Transverse colon (tissue), 4 donors: Measurements from ENCODE around the gene TULP3. TPM values are rescaled to one million over a fixed set of nuclear protein-coding genes. Genes with fewer than 3 reads are reported as not detected.

Experiments used
- DNase-seq: peaks from one replicate; pipeline ENCODE4 v3.0.0-alpha.2; 2019
- H3K27ac ChIP-seq, 4 donors: fragments of 200-600 bp; sonication (generic); 2 replicates each; pipeline ENCODE4 v1.5.1; 2016 to 2018; ENCODE audit warnings: inconsistent platforms in 4 of 4
- H3K27me3 ChIP-seq: fragments of 200-600 bp; sonication (generic); 2 replicates; pipeline ENCODE4 v1.5.1; 2017; ENCODE audit warnings: inconsistent platforms
- H3K36me3 ChIP-seq, 4 donors: fragments of 200-600 bp; sonication (generic); 2 replicates each; pipeline ENCODE4 v1.5.1; 2017 to 2019; ENCODE audit warnings: inconsistent platforms in 4 of 4
- H3K4me1 ChIP-seq, 4 donors: fragments of 200-600 bp; sonication (generic); 2 replicates each; pipeline ENCODE4 v1.5.1; 2017 to 2020; ENCODE audit warnings: inconsistent platforms in 4 of 4
- H3K4me3 ChIP-seq, 4 donors: fragments of 200-600 bp; sonication (generic); 1 replicate in 1 of 4; 2 replicates in 3 of 4; pipeline versions ENCODE4 v1.5.1 to v1.6.1; 2017 to 2019; ENCODE audit warnings: inconsistent platforms in 4 of 4
- H3K9me3 ChIP-seq, 2 donors: fragments of 200-600 bp; sonication (generic); 2 replicates each; pipeline ENCODE4 v1.5.1; 2017 to 2019; ENCODE audit warnings: inconsistent platforms in 2 of 2
- CTCF ChIP-seq, 5 experiments: fragments of 200-600 bp in 3 of 5; fragments of 450-650 bp in 2 of 5; sonication (generic) in 3 of 5; IDR thresholded peaks; 1 replicate in 2 of 5; 2 replicates in 3 of 5; pipeline ENCODE4 v1.5.1; 2016 to 2017; ENCODE audit warnings: antibody characterized with exemption in 5 of 5, inconsistent platforms in 3 of 5, mild to moderate bottlenecking in 2 of 5, moderate library complexity in 1 of 5
- EP300 ChIP-seq: sonication (generic); formaldehyde crosslinking; IDR thresholded peaks from one replicate; pipeline ENCODE4 v1.6.1; 2017; ENCODE audit warnings: antibody characterized with exemption, low read depth
- POLR2A ChIP-seq: fragments of 450-650 bp; IDR thresholded peaks from one replicate; pipeline ENCODE4 v1.6.1; 2016; ENCODE audit warnings: antibody characterized with exemption, mild to moderate bottlenecking, moderate library complexity
- POLR2AphosphoS5 ChIP-seq, 3 donors: sonication (generic); formaldehyde crosslinking; IDR thresholded peaks; one replicate each; pipeline ENCODE4 v1.6.1; 2016; ENCODE audit warnings: antibody characterized with exemption in 3 of 3
- WGBS, 2 donors: methylation state at CpG; one replicate each; pipeline ENCODE4 v1.1.5; 2018; ENCODE audit warnings: low coverage in 1 of 2; 5-methylcytosine and 5-hydroxymethylcytosine counted together
- in situ Hi-C, 4 donors: fragments of 200-750 bp; cut with MboI; loops; one replicate each; pipeline versions ENCODE4 v1.15.0 to v1.15.1; 2017; ENCODE audit warnings: low sequenced_read_pairs in 3 of 4, low pct_ligation_motif_present in 1 of 4, low pct_unique_long_range_greater_than_20kb in 1 of 4
- intact Hi-C: fragments of 100-400 bp; cut with DNase I; formaldehyde crosslinking; loops from one replicate; pipeline ENCODE4 v1.15.1; 2023; ENCODE audit warnings: low total_unique reads
- total RNA-seq, 4 donors: library from RNA; depleted of rRNA; stranded (reverse); fragments of >200 nt; gene quantifications; one replicate each; pipeline ENCODE4 v1.1.0, GENCODE V29; 2016

TULP3 gene
- total RNA-seq, 4 donors from 2014 or later = 7.4 to 21.3 (median 16.9) TPM

- peaks cover 0 to 10% (median 0%) of the 10 kb centered on the region in 4 donors for H3K4me1 ChIP-seq
- 56% methylated on average over 6 of the region's 6 CpGs; no CpG with 5 or more reads in 1 of the 2 donors for WGBS, 2 donors
- no peak for DNase-seq
- no peaks in the 10 kb centered on the region for H3K27me3 ChIP-seq
- no peaks in the 10 kb centered on the region for H3K36me3 ChIP-seq
- no peaks in the 10 kb centered on the region for H3K9me3 ChIP-seq
- in situ Hi-C loops (no loop called here), intact Hi-C loops (no loop called here)
- no peak overlapping the region for H3K4me3 ChIP-seq
- peak overlapping the region in 1 of 4 donors; percentile 30 for H3K27ac ChIP-seq
- TF ChIP-seq POLR2AphosphoS5 (IDR thresholded peaks at IDR 0.05) (no peak), POLR2A (no peak), CTCF (IDR thresholded peaks at IDR 0.05) (no peak), EP300 (no peak)
Measured at GRCh38 chr12:2845280-2845679, 45.4 kb upstream of the TULP3 start.

- Histone ChIP-seq H3K36me3 (no peaks in the 10 kb centered on the region), H3K27me3 (no peaks in the 10 kb centered on the region), H3K4me1 (peaks cover 0 to 33% (median 14%) of the 10 kb centered on the region in 4 donors), H3K9me3 (no peaks in the 10 kb centered on the region), H3K4me3 (no peak overlapping the region), H3K27ac (no peak overlapping the region)
- TF ChIP-seq POLR2A (no peak), CTCF (IDR thresholded peaks at IDR 0.05) (no peak), EP300 (no peak), POLR2AphosphoS5 (IDR thresholded peaks at IDR 0.05) (no peak)
- no peak for DNase-seq
- intact Hi-C loops = loop anchor here (10.0 kb wide), 1 partner anchor 93 kb away; no protein-coding TSS in a partner anchor
- 89 to 93% methylated on average over 2 to 3 of the region's 3 CpGs for WGBS, 2 donors
- in situ Hi-C loops = loop anchor here (25.0 kb wide), 1 partner anchor 185 kb away; no protein-coding TSS in a partner anchor
Measured at GRCh38 chr12:2851931-2852330, 38.8 kb upstream of the TULP3 start.

- in situ Hi-C loops (loop anchor here (25.0 kb wide), 1 partner anchor 184 kb away; no protein-coding TSS in a partner anchor), intact Hi-C loops (loop anchor here (10.0 kb wide), 1 partner anchor 91 kb away; no protein-coding TSS in a partner anchor)
- Histone ChIP-seq H3K27me3 (no peaks in the 10 kb centered on the region), H3K27ac (no peak overlapping the region), H3K4me3 (no peak overlapping the region), H3K36me3 (no peaks in the 10 kb centered on the region), H3K4me1 (peaks cover 0 to 33% (median 14%) of the 10 kb centered on the region in 4 donors), H3K9me3 (no peaks in the 10 kb centered on the region)
- WGBS, 2 donors = 34 to 58% methylated on average over 4 to 11 of the region's 11 CpGs
- peak; percentile 76 for DNase-seq
- peak; percentile 69 to 82 (median 78) for TF ChIP-seq CTCF (IDR thresholded peaks at IDR 0.05)
- TF ChIP-seq POLR2AphosphoS5 (IDR thresholded peaks at IDR 0.05) = no peak
Measured at GRCh38 chr12:2853626-2854025, 37.1 kb upstream of the TULP3 start.

- peak overlapping the region in 3 of 4 donors; percentile 13 to 39 (median 14) for H3K27ac ChIP-seq
- peak; percentile 88 for DNase-seq
- H3K27me3 ChIP-seq = no peaks in the 10 kb centered on the region
- intact Hi-C loops = loop anchor here (5.0 to 10.0 kb wide), 2 partner anchors 90 to 187 kb away; no protein-coding TSS in a partner anchor
- H3K4me1 ChIP-seq = peaks cover 0 to 27% (median 14%) of the 10 kb centered on the region in 4 donors
- WGBS, 2 donors = 43 to 65% methylated on average over 2 to 25 of the region's 25 CpGs
- in situ Hi-C loops = loop anchor here (25.0 kb wide), 1 partner anchor 182 kb away; no protein-coding TSS in a partner anchor
- H3K4me3 ChIP-seq = no peak overlapping the region
- no peaks in the 10 kb centered on the region for H3K9me3 ChIP-seq
- no peaks in the 10 kb centered on the region for H3K36me3 ChIP-seq
- TF ChIP-seq POLR2AphosphoS5 (IDR thresholded peaks at IDR 0.05) (peak in 2 of 3 donors; percentile 10 to 40), CTCF (IDR thresholded peaks at IDR 0.05) (no peak)
Measured at GRCh38 chr12:2854669-2855453, 35.8 kb upstream of the TULP3 start.
